GM21381 (cell line): ENCODE results near the gene SIAH1.
"Not testable (repeated sequence)": the region's sequence is repeated elsewhere in the genome, so short reads cannot be mapped to it uniquely, and the experiment has no call there.

ENCODE experiments used
- ATAC-seq: cut with Tn5 transposase; IDR thresholded peaks from one replicate; pipeline ENCODE4 v1.9.1; 2021; ENCODE audit warnings: mild to moderate bottlenecking, moderate library complexity; ENCODE audit not compliant: unreplicated experiment

The SIAH1 gene

GRCh38 chr16:48385253-48386150, at the start of gene SIAH1:
TSS of gene SIAH1 (minus strand) at chr16:48385413. CDS start at chr16:48362428, 22,985 bp downstream.
- ATAC-seq: peak; percentile 64

- no peak for ATAC-seq
These were observed 49.6 kb upstream of the SIAH1 start for GRCh38 chr16:48434653-48435317.

- no peak for ATAC-seq
These were observed 48.8 kb upstream of the SIAH1 start for GRCh38 chr16:48433850-48434530.

GRCh38 chr16:48433116-48433849, 48.1 kb upstream of the SIAH1 start:
- no peak for ATAC-seq

GRCh38 chr16:48432136-48432535, 46.9 kb upstream of the SIAH1 start:
- peak; percentile 67 for ATAC-seq

- ATAC-seq: no peak
These were observed 45.7 kb upstream of the SIAH1 start for GRCh38 chr16:48430890-48431289.

GRCh38 chr16:48426244-48427141, 41.3 kb upstream of the SIAH1 start:
- ATAC-seq: no peak

- ATAC-seq: no peak
These were observed 37.3 kb upstream of the SIAH1 start for GRCh38 chr16:48422537-48422936.

GRCh38 chr16:48421741-48422140, 36.5 kb upstream of the SIAH1 start:
- no peak for ATAC-seq

GRCh38 chr16:48420437-48420836, 35.2 kb upstream of the SIAH1 start:
- ATAC-seq: no peak

- ATAC-seq: not testable (repeated sequence)
These were observed 31.4 kb upstream of the SIAH1 start for GRCh38 chr16:48416617-48417016.

GRCh38 chr16:48413272-48413671, 28.1 kb upstream of the SIAH1 start:
- ATAC-seq: no peak

GRCh38 chr16:48409839-48410632, 24.8 kb upstream of the SIAH1 start:
- ATAC-seq: no peak

GRCh38 chr16:48408688-48409087, 23.5 kb upstream of the SIAH1 start:
- no peak for ATAC-seq

- ATAC-seq: no peak
These were observed 20.7 kb upstream of the SIAH1 start for GRCh38 chr16:48405907-48406306.

GRCh38 chr16:48405153-48405552, 19.9 kb upstream of the SIAH1 start:
- ATAC-seq: no peak

GRCh38 chr16:48402547-48402946, 17.3 kb upstream of the SIAH1 start:
- not testable (repeated sequence) for ATAC-seq

GRCh38 chr16:48395375-48395774, 10.2 kb upstream of the SIAH1 start:
- ATAC-seq: no peak

- ATAC-seq: no peak
These were observed 9.1 kb upstream of the SIAH1 start for GRCh38 chr16:48394355-48394703.
